ENCODE measurements around the gene ZNF708.

- TF ChIP-seq YY1 (IDR thresholded peaks at IDR 0.05; ENCODE audit: low read depth) (no peak), TAF1 (IDR thresholded peaks at IDR 0.05; ENCODE audit: low read depth) (no peak), ZBTB7A (IDR thresholded peaks at IDR 0.05; ENCODE audit: low read depth) (no peak), FOXM1 (IDR thresholded peaks at IDR 0.05; ENCODE audit: borderline replicate concordance, low read depth) (no peak), CEBPB (IDR thresholded peaks at IDR 0.05) (no peak), USF1 (IDR thresholded peaks at IDR 0.05) (no peak), RAD21 (IDR thresholded peaks at IDR 0.05; ENCODE audit: low read depth) (no peak), TEAD4 (IDR thresholded peaks at IDR 0.05) (no peak), EP300 (IDR thresholded peaks at IDR 0.05; ENCODE audit: borderline replicate concordance) (no peak), TCF12 (IDR thresholded peaks at IDR 0.05; ENCODE audit: low read depth) (no peak), REST (IDR thresholded peaks at IDR 0.05; ENCODE audit: low read depth) (no peak), MAX (IDR thresholded peaks at IDR 0.05) (no peak), EGR1 (IDR thresholded peaks at IDR 0.05) (no peak), CREB1 (IDR thresholded peaks at IDR 0.05; ENCODE audit: low read depth) (no peak)
Measured at GRCh38 chr19:21308773-21309172, 20.4 kb downstream of the ZNF708 start.
